Nephron progenitor cell (in vitro differentiated cells): ENCODE measurements around the gene SLC35B2.

Experiments
- DNase-seq: peaks from one replicate; pipeline ENCODE4 v3.0.0; 2021
- H3K27ac Mint-ChIP-seq: 2 replicates; pipeline ENCODE4 v1.8.0; 2021; ENCODE audit warnings: mild to moderate bottlenecking, moderate library complexity, mixed read lengths
- H3K27me3 Mint-ChIP-seq: 2 replicates; pipeline ENCODE4 v1.8.0; 2021; ENCODE audit warnings: mild to moderate bottlenecking, low read depth, mixed read lengths; ENCODE audit not compliant: poor library complexity
- H3K36me3 Mint-ChIP-seq: 2 replicates; pipeline ENCODE4 v1.8.0; 2021; ENCODE audit warnings: low read depth, mixed read lengths
- H3K4me1 Mint-ChIP-seq: 2 replicates; pipeline ENCODE4 v1.8.0; 2021; ENCODE audit warnings: mixed read lengths
- H3K4me3 Mint-ChIP-seq: 2 replicates; pipeline ENCODE4 v1.8.0; 2021; ENCODE audit warnings: mild to moderate bottlenecking, moderate library complexity, mixed read lengths
- H3K9me3 Mint-ChIP-seq: 2 replicates; pipeline ENCODE4 v1.8.0; 2021; ENCODE audit warnings: mild to moderate bottlenecking, moderate library complexity, mixed read lengths
- CTCF ChIP-seq: fragments of 200-600 bp; sonication (generic); IDR thresholded peaks from 2 replicates; pipeline ENCODE4 v1.5.0; 2021; ENCODE audit warnings: antibody characterized with exemption

The SLC35B2 gene

GRCh38 chr6:44289726-44290260 lies 32.5 kb upstream of the SLC35B2 start:
- Mint-ChIP-seq H3K4me3 (no peak overlapping the region), H3K9me3 (no peaks in the 10 kb centered on the region), H3K27ac (no peak overlapping the region), H3K4me1 (no peaks in the 10 kb centered on the region), H3K36me3 (no peaks in the 10 kb centered on the region), H3K27me3 (peaks cover 51% of the 10 kb centered on the region)
- no peak for TF ChIP-seq CTCF
- DNase-seq: no peak

GRCh38 chr6:44286747-44287146 lies 29.4 kb upstream of the SLC35B2 start:
- H3K27me3 Mint-ChIP-seq: peaks cover 58% of the 10 kb centered on the region
- no peak overlapping the region for H3K27ac Mint-ChIP-seq
- no peaks in the 10 kb centered on the region for H3K4me1 Mint-ChIP-seq
- no peak overlapping the region for H3K4me3 Mint-ChIP-seq
- H3K9me3 Mint-ChIP-seq: no peaks in the 10 kb centered on the region
- DNase-seq: no peak
- no peak for TF ChIP-seq CTCF
- H3K36me3 Mint-ChIP-seq: no peaks in the 10 kb centered on the region

GRCh38 chr6:44286285-44286565 lies 28.9 kb upstream of the SLC35B2 start:
- no peak overlapping the region for H3K27ac Mint-ChIP-seq
- no peaks in the 10 kb centered on the region for H3K36me3 Mint-ChIP-seq
- H3K9me3 Mint-ChIP-seq: no peaks in the 10 kb centered on the region
- no peak overlapping the region for H3K4me3 Mint-ChIP-seq
- TF ChIP-seq CTCF: no peak
- peaks cover 58% of the 10 kb centered on the region for H3K27me3 Mint-ChIP-seq
- no peaks in the 10 kb centered on the region for H3K4me1 Mint-ChIP-seq
- DNase-seq: no peak

GRCh38 chr6:44285552-44286284 lies 28.4 kb upstream of the SLC35B2 start:
- H3K27me3 Mint-ChIP-seq: peaks cover 61% of the 10 kb centered on the region
- no peak overlapping the region for H3K4me3 Mint-ChIP-seq
- no peaks in the 10 kb centered on the region for H3K36me3 Mint-ChIP-seq
- no peak overlapping the region for H3K27ac Mint-ChIP-seq
- no peak for TF ChIP-seq CTCF
- no peaks in the 10 kb centered on the region for H3K9me3 Mint-ChIP-seq
- peak; percentile 67 for DNase-seq
- no peaks in the 10 kb centered on the region for H3K4me1 Mint-ChIP-seq

GRCh38 chr6:44284867-44285266 lies 27.5 kb upstream of the SLC35B2 start:
- TF ChIP-seq CTCF: no peak
- peaks cover 62% of the 10 kb centered on the region for H3K27me3 Mint-ChIP-seq
- no peaks in the 10 kb centered on the region for H3K36me3 Mint-ChIP-seq
- no peaks in the 10 kb centered on the region for H3K9me3 Mint-ChIP-seq
- no peak overlapping the region for H3K27ac Mint-ChIP-seq
- no peak for DNase-seq
- H3K4me1 Mint-ChIP-seq: no peaks in the 10 kb centered on the region
- no peak overlapping the region for H3K4me3 Mint-ChIP-seq

GRCh38 chr6:44284121-44284520 lies 26.8 kb upstream of the SLC35B2 start:
- peaks cover 62% of the 10 kb centered on the region for H3K27me3 Mint-ChIP-seq
- no peak for TF ChIP-seq CTCF
- H3K4me1 Mint-ChIP-seq: no peaks in the 10 kb centered on the region
- DNase-seq: no peak
- no peaks in the 10 kb centered on the region for H3K36me3 Mint-ChIP-seq
- H3K4me3 Mint-ChIP-seq: no peak overlapping the region
- no peak overlapping the region for H3K27ac Mint-ChIP-seq
- H3K9me3 Mint-ChIP-seq: no peaks in the 10 kb centered on the region
